Activated CD8-positive, alpha-beta memory T cell treated with anti-CD3 and anti-CD28 coated beads for 24 hours (primary cell): ENCODE data around the gene NARF.

Experiments
- DNase-seq: peaks from one replicate; pipeline ENCODE4 v3.0.0-alpha.2; 2020

Gene NARF

DNA sequence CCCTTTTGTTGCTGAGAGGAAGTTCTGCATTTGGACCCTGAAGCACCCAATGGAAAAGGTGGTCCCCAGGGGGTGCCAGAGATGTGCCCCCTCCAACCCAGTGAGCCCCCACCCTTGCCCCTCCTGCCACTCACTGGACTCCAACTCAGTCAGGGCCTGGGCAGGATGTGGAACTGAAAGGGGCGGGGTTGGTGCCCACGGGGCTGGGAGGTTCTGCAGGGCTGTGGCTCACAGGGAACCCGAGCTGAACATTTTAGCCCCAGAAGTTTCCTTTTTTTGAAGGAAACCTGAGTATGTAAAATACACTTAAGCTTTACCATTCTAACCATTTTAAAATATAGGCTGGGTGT, 24.4 kb upstream of the NARF start:
- DNase-seq = no peak

DNA sequence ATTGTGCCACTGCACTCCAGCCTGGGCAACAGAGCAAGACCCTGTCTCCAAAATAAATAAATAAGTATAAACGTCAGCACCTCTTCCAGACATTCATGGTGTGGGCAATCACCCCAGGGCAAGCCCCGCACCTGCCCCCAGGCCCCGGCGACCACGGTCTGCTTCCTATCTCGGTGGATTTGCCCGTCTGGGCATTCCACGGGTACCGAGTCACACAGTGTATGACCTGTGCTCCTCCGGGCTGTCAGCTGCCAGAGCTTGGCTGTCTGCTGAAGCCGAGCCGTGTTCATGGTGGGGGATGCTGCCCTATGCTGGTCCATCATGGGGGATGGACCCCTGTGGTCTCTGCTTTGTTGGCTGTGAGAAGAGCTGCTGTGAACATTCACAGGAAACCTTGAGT, 23.4 kb upstream of the NARF start:
- DNase-seq = no peak

DNA sequence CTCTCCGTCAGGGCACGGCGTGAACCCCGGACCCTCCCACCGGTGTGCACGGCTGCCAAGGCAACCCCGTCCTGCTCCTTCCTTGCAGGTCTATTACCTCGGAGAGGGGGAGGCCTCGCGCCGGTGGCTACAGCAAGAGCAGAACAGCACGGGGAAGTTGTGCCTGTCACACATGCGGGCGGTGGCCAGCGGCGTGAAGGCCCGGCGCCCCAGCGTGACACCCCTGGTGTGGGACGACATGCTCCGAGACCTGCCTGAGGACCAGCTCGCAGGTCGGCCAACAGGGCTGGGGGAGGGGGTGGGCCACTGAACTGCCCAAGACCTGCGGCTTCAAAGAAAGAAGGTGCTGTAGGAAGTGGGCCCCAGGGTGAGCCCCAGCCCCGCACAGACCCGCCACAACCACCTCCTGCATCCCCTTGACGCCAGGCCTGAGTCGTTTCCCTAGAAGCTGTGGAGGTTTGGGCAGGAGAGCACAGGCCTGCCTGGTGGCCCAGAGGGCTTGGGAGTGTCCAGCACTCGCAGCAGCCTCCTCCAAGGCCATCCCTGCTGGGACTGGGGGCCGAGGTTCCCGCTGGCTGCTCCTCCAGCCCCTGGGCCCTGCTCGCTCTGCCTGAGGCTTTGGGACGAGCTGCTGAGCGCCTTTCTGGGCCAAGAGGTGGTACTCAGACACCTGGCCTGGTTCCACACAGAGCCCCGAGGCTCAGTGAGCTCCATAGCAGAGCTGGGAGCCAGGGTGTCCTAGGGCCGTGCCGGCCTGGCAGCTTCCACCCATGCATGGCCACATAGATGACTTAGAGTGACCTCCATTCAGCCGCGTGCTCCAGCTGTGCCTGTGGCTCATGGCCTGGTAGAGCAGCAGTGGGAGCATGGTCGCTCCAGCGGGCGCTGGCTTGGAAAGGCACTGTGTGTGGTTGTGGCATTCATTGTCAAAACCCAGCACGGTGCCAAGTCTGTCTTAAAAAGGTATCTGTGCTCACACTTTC, 22.6 kb upstream of the NARF start:
- no peak for DNase-seq

DNA sequence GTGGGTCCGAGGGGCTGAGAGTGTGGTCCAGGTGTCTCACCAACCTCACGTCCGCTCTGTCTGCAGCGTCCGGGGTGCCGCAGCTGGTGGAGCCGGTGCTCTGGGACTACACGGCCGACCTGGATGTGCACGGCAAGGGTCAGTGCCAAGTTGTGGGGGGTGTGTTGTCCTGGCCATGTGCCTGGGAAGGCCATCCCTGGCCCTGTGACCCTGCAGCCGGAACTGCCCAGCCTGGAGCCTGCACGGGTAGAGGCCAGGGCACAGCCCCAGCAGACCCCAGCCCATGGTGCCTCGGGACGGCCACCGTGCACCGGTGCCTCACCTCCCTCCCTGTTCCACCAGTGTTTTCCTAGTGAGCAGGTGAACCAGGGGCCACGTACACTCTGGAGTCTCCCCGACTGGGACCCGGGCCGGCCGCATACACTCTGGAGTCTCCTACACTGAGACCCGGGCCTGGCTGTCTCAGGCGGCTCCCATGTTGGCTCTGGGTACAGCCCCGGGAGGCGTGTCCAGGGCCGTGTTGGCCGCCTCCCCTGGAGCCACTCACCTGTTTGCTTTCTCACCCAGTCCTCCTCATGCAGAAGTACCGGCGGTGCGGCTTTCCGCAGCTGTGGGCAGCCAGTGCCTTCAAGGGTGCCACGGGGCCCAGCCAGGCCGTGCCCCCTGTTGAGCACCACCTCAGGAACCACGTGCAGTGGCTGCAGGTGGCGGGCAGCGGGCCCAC, 21.8 kb upstream of the NARF start:
- DNase-seq = no peak

DNA sequence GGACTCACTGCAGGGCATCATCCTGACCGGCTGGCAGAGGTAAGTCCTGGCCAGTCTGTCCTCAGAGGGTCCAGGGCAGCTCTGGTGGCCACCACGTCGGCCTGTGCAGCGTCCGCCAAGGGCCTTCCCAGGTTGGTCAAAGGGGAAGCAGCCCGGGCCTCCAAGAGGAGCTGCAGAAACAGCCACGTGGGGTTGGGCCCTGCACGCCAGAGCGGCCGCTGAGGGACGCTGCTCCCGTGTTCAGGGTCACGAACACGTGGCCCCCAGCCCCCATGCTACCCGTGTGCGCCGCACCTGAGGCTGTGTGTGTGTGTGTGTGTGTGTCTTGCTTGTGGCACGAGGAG, 21.2 kb upstream of the NARF start:
- no peak for DNase-seq

DNA sequence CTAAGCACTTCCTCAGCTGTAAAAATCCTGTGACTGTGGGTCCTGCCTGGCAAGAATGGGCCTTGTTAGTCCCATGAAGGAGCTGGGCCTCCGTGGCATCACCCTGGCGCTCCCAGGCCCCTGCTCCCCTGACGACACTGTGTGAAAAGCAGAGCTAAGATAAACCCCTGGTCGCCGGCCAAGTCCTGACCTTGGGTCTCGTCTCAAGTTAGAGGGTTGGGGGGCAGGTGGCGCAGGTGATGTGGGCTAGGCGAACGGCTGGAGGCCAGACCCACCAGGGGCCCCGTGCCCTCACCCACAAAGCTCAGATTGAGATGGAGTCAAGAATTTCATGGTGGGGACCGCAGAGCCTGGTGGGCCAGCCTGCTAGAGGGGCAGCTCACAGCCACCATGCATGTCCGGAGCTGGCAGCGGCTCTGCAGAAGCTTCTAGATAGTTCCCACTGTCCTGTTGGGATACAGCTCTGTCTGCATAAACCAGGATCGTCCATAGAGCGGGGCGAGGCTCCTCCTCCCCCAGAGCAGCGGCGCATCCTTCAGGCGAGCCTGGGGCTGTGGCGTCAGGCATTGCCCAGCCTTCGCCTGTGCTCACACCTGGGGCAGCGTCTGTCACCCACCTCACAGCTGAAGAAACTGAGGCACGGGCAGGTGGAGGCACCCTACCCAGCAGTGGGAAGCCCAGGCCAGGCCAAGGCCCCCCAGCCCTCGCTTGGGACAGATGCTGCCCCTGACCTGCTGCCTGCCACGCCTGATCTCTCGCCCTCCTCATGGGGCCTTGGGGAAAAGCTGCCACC, 19.9 kb upstream of the NARF start:
- DNase-seq = no peak

DNA sequence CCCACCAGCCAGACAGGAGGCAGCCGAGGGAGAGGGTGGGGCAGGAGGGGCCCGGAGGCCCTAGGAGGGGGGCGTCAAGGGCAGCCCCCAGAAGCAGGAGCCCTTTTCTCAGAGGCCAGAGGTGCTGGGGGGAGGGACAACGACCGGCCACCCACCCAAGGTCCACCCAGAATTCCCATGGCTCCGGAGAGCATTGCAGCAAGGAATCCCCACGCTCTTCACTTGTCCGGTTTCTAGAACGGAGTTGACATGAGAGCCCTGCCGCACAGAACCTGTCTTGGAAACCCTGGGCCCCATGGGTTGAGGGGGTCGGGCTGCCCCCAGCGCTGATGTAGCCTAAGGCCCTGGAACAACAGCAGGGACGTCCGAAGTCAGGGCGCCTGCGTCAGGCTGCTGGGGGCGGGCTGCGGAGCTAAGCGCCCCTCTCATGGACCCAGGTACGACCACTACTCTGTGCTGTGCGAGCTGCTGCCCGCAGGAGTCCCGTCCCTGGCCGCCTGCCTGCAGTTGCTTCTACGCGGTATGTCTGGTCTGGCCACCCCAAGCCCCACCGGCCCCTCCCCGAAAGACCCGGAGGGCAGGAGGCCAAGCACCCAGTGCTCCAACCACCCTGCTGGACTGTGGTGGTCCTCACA, 19.2 kb upstream of the NARF start:
- no peak for DNase-seq

DNA sequence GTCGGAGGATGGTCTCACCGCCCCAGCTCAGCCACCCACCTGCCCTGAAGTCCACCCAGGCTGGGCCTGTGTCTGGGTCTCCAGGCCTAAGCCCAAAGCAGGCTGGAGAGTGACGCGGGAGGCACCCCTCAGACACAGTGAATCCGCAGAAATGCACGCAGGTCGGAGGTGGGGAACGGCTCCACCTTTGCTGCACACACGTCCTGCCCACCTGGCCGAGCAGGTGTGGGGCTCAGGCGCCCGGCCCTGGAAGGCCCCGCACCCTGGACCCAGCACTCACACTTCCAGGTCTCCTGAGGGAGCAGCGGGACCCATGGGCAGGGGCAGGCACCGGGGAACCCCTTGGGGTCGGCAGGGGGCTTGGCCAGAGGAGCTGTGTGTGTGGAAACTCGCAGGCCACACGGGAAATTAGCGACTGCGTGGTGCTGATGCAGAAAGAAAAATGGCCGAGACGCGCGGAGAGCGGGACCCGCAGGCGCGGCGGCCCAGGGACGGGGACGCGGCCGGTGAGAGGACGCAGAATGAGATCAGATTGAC, 18.6 kb upstream of the NARF start:
- DNase-seq = no peak

DNA sequence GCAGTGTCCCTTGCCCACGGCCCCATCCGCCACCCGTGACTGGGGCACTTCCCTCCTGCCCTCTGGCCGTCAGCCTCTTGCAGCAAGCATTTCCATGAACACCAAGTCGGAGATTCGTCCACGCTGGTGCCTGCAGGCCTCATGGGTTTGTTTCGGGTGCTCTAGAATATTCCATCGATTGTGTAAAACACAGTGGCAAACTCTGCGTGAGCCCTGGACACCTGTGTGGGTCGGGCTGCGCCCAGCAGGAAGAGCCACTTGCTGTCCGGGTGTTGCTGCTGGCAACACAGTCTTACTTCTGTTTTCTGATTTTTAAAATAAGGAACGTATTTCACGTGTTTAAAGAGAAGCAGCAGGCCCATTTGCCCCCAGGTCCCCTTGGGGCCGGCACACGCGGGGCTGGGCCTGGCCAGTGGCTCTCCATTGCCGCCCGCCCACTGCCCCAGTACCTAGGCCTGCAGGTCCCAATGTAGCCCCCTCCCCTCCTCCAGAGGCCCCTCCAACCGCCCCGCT, 18.0 kb upstream of the NARF start:
- DNase-seq = no peak

DNA sequence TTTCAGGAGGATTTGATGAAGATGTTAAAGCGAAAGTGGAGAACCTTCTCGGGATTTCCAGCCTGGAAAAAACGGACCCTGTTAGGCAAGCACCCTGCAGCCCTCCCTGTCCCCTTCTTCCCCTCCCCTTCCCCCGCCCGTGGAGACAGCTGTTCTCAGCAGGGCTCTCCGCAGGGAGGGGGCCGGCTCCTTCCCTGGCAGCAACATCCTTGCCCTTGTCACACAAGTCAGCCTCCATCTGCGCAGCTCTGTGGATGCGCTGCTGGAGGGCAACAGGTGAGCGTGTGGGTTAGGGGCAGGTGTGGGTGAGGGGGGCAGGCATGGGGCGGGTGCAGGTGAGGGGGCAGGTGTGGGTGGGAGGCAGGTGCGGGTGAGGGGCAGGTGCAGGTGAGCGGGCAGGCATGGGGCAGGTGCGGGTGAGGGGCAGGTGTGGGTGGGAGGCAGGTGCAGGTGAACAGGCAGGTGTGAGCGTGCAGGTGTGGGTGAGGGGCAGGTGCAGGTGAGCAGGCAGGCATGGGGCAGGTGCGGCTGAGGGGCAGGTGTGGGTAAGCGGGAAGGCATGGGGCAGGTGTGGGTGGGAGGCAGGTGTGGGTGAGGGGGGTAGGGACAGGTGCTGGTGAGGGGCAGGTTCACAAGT, 17.4 kb upstream of the NARF start:
- no peak for DNase-seq

DNA sequence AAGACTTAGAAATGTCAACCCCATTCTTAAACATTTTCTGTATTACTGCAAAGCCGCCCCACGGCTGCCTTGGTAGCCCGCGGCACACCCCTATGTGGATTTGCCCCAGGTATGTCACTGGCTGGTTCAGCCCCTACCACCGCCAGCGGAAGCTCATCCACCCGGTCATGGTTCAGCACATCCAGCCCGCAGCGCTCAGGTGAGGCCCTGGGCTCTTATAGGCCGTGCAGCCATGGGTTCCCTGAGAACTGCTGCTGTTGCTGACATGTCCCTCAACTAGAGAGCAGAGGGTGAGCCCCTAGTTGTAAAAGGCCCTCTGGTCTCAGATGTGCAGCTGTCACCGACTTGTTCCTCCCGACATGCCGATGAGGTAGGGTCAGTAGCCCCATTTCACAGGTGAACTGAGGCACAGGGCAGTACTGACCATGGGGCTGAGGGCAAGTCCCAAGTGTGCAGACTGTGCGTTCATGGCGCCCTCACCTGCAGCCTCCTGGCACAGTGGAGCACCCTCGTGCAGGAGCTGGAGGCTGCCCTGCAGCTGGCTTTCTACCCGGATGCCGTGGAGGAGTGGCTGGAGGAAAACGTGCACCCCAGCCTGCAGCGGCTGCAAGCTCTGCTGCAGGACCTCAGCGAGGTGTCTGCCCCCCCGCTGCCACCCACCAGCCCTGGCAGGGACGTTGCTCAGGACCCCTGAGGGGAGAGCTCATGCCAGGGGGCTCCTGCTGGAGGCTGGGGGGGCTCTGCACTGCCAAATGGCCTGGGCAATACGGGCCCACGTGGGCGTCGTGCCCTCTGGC, 16.7 kb upstream of the NARF start:
- no peak for DNase-seq

DNA sequence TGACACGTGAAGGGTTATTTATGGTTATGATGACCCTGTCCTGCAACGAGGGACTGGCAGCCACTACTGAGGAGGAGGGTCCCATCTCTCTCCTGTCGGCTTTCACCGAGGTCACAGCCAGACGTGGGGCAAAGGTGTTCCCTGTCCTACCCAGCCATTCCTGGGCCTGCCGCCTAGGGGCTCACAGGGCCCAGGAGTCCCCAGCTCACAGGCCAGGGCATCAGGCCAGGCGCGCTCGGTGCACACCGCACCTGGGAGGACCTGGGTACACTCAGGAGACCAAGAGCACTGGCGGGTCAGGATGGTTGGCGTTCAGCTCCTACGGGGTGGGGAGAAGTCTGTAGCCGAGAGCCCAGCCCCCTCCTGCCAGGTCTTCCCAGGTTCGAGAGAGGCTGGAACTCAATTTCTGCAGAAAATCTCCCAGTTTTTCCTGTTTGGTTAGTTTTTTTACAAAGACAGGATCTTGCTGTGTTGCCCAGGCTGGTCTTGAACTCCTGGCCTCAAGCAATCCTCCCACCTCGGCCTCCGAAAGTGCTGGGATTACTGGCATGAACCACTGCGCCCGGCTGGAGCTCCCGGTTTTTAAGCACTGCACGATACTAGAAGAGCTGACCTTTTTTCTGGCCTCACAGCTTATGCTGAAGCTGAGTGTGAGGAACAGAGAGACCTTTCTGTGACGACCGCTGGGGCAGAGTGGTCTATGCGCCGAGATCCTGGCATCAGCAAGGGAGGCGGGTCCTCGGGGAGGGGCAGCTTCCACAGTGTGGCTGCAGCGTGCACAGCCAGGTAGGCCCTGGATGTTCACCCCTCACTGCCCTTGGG, 15.7 kb upstream of the NARF start:
- DNase-seq = no peak

DNA sequence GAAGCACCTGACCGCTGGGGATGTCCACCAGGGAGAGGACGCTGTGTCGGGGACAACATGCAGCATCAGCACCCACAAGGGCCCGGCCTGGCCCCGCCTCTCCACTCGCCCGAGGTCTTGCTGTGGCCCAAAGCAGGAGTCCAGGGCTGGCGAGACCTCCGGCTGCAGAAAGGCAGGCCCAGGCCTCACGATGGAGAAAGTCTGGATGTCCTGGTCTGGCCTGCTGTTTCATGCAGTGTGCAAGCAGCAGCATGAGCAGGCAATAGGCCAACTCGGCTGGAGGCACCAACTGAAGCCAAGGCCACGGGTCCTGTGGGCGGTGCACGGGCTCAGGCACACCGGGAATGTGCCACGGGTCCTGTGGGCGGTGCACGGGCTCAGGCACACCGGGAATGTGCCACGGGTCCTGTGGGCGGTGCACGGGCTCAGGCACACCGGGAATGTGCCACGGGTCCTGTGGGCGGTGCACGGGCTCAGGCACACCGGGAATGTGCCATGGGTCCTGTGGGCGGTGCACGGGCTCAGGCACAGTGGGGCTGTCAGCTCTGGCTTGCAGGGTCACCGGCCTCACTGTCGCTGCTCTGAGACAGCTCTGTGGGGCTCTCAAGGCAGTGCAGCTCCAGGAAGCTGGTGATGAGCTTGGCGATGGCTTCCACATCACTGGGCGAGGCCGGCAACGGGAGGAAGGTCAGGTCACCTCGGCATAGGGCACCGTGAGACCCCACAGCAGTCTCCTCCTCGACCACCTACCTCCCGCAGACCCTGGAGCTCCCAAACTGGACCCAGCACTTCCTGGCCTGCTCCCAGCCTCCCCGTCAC, 14.9 kb upstream of the NARF start:
- no peak for DNase-seq

DNA sequence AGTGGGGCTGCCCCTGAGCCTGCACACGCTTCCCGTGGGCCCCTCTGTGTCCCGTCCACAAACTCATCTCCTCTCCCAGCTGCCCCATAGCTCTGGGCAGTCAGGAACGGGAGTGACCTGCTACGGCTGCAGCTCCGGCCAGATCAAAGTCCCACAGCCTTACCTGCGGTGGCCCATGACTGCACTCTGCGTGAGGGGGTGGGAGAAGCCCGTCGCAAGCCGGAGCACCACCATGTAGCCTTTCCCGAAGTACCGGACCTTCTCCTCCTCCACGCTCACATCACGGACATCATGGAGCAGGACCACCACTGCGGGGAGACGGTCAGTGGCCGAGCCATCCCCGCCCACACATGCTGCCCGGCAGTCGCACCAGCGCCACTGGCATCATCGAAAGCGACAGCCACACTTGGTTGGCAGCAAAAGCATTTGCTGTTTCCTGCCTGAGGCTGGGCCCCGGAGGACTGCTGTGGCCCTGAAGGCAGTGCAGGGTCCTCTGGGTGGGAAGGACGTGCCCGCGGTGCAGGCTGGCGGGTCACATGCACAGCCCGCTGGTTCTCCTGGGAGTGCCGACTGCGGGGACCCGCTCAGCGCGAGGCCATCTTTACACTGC, 14.2 kb upstream of the NARF start:
- no peak for DNase-seq

DNA sequence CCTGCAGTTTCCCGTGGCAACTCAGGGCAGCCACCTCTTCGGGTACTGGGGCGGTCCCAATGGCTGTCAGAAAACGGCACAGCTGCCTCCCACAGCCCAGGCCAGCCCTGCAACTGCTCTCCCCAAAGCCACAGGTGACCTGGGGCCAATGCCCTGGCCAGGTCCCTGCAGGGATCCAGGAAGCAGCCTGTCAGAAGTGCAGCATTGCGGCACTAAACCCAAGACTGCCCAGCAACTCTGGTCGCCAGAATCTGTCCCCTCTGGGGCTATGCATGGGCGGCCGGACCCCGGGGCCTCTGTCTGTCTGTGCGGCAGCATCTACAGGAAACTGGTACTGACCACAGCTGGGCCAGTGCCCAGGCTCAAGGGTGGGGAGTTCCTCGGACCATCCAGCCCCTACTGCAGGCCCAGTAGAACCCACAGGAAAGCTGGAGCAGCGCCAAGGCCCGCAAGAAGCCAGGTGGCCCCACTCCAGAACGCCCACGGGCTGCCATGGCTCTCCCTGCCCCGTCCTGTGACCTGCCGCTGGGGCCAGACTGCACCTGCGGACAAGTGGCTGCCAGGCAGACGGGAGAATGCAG, 13.5 kb upstream of the NARF start:
- no peak for DNase-seq

DNA sequence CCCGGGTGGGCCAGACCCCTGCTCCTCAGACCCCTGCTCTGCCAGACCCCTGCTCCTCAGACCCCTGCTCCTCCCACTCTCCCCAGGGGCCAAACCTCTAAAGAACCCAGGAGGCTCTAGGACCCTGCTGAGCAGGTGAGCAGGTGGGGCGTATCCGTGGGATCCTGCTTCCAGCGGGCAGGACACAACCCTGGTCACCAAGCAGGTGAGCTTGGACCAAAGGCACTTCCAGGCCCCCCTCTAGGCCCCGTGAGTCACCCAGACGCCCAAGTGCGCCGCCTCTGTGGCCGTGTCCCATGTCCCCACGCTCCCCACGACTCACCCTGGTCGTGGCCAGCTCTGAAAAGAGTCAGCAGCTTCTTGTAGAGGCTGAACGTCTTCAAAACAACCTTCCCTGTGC, 13.0 kb upstream of the NARF start:
- DNase-seq = no peak

DNA sequence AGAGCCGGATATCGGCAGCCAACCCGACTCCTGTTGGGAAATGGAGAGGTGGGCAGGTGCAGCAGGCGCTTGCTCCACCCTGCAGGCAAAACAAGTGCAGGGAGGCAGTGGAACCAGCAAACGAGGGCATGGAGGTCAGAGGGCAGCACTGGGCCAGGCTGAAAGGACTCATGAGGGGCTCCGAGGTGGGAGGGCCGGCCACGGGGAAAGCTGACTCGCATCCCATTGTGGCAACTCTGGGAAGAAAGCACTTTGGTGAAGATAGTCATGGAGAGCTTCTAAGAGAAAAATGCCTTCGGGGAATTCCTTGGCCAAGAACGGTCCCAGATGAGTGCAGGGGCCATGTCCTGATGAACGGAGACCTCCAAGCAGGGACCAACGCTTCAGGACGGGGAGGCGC, 12.4 kb upstream of the NARF start:
- no peak for DNase-seq

DNA sequence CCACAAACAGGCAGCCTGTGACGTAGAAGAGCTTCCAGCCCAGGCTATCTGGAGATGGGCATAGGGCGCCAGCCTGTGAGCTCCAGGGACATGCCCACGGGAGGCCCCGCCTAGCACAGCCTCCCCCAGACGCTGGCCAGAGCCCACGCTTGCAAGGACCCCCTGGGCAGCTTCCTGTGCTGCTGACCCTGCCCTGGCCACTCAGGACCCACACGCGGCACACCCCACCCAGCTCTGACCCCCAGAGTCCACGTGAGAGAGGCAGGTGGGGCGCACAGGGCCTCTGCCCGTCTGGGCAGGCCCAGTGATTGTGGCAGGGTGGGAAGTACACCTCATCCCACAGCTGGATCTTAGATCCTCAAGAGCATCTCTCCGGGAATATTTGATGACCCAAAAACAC, 11.9 kb upstream of the NARF start:
- no peak for DNase-seq

DNA sequence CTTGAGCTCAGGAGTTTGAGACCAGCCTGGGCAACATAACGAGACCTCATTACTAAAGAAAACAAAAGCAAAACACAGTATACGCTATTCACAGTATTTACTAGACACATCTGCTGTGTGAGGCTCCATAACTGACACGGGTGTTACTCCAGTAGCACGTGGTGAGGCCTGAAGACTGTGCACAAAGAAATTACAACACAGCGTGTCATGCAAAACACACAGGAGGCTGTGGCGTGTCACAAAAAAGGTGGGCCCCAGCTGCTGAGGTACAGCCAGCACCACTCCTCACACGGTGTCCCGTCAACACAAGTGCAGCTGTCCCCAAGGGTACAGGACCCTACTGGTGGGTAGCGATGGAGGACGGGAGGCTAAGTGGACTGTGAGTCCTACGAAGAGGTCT, 10.7 kb upstream of the NARF start:
- no peak for DNase-seq
